Subcutaneous adipose tissue (tissue), 4 donors: ENCODE measurements around the gene ERO1A. TPM values are rescaled to one million over a fixed set of nuclear protein-coding genes. Genes with fewer than 3 reads are reported as not detected.

Experiments used
- CTCF ChIP-seq: fragments of 450-650 bp; IDR thresholded peaks from one replicate; pipeline ENCODE4 v1.5.1; 2016; ENCODE audit warnings: low read depth, mild to moderate bottlenecking, control low read depth, antibody characterized with exemption, moderate library complexity
- total RNA-seq, 4 donors: library from RNA; depleted of rRNA; stranded (reverse); fragments of >200 nt; gene quantifications; one replicate each; pipeline ENCODE4 v1.1.0, GENCODE V29; 2016

Gene ERO1A
- total RNA-seq, 4 donors from 2014 or later: 28.6 to 52.9 (median 40.8) TPM

GRCh38 chr14:52663850-52664249 lies 31.5 kb downstream of the ERO1A start:
- TF ChIP-seq CTCF: no peak

DNA sequence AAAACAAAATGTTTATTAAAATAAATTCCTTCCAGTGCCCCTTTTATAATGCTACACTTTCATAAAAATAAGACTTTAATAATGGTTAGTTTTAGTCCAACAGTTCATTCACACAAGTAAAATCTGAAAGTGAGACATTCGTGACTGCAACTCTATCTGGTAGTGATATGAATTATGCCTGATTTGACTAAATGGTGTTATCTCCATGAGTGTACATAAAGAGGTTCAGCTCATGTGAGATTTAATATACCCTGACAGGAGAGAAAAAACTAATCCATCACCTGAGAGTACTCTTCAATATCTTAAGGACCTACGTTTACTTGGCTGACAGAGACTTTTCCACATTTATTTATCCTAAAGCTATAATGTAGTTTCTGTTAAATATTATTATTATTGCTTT lies 34.0 kb downstream of the ERO1A start:
- no peak for TF ChIP-seq CTCF

GRCh38 chr14:52660832-52661231 lies 34.5 kb downstream of the ERO1A start:
- no peak for TF ChIP-seq CTCF

DNA sequence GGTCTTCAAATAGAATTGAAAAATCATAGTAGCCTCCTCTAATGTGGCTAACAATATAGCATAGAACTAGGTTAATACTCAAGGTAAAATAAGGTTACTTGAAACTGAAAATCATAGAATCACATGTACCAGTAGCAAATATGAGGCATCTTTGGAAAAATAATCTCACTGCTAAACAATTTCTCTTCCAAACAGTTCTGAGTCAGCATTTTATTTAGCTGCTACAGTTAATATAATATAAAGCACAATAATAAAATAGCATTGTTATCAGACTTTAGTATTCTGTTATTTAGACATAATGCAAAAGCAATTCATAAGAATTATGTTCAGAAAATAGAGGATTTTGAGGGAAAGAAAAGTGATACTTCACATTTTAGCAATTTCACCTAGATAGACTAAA lies 35.0 kb downstream of the ERO1A start:
- no peak for TF ChIP-seq CTCF

GRCh38 chr14:52656905-52657304 lies 38.5 kb downstream of the ERO1A start:
- no peak for TF ChIP-seq CTCF

- no peak for TF ChIP-seq CTCF
Observed at GRCh38 chr14:52650774-52651173, 44.6 kb downstream of the ERO1A start.

- TF ChIP-seq CTCF: no peak
Observed at GRCh38 chr14:52649511-52649910, 45.8 kb downstream of the ERO1A start.
